Measurements from ENCODE around the gene PIH1D2.
"Not testable (repeated sequence)": the region's sequence is repeated elsewhere in the genome, so short reads cannot be mapped to it uniquely, and the experiment has no call there.

The PIH1D2 gene

GRCh38 chr11:112050721-112051120 lies 23.1 kb downstream of the PIH1D2 start:
- DNase-seq: no peak

GRCh38 chr11:112049777-112050176 lies 24.0 kb downstream of the PIH1D2 start:
- no peak for DNase-seq

- not testable (repeated sequence) for DNase-seq
These were observed 25.6 kb downstream of the PIH1D2 start for GRCh38 chr11:112048256-112048655.

DNA sequence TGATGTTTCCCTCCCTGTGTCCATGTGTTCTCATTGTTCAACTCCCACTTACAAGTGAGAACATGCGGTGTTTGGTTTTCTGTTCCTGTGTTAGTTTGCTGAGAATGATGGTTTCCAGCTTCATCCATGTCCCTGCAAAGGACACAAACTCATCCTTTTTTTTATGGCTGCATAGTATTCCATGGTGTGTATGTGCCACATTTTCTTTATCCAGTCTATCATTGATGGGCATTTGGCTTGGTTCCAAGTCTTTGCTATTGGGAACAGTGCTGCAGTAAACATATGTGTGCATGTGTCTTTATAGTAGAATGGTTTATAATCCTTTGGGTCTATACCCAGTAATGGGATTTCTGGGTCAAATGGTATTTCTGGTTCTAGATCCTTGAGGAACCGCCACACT lies 27.2 kb downstream of the PIH1D2 start:
- DNase-seq: not testable (repeated sequence)

GRCh38 chr11:112044961-112045360 lies 28.9 kb downstream of the PIH1D2 start:
- no peak for DNase-seq

- no peak for DNase-seq
These were observed 30.9 kb downstream of the PIH1D2 start for GRCh38 chr11:112042961-112043304.

DNA sequence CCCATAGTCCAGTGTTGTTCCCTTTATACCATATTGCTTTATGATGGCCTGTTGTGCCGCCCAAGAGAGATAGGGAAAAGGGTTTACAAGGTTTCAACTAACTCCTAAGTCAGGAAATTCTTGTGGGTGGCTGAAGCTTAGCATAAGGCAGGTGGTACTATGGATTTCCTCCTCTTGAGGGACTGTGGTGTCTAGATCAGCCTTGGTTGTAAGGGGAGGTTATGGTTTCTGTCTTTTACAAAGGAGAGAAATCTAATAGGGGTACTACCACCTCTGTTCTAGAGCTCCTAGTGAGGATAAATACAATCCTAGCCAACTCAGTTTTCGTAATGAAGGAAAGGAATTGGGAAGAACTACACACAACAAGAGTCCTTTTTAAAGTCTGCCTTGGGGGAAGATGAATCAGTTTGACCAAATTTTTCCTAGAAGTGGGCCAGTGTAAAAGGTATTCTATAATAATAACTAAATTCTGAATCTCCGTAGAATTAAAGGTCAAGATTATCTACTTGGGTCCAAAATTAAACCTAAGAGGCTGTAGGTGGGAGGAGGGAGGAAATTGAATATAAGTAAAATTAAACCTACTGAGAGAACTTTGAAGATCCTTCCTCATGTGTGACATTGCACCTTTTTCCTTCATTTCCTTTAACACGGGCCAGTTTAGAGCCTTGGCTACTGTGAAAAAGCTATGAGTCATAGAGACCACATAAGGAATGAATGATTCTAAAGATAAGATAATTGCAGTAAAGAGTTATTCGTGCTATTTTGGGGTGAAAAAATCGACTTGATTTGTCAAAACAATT lies 31.5 kb downstream of the PIH1D2 start:
- DNase-seq: no peak

DNA sequence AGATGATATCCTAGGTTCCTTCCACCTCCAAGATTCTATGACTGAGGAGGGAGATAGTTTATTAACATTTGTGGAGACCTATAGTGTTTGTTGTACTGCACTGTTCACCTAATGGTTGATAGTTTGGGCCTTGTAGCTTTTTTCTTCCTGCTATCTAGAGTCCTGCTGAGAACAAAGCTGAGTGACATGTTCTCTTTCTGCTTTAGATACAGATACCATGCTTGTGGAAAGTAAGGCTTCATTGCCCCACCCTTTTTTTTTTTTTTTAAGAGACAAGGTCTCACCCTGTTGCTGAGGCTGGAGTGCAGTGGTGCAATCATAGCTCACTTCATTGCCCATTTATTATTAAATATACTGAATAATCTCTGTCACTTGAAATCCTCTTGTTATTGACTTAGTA lies 36.3 kb downstream of the PIH1D2 start:
- DNase-seq: no peak

- no peak for DNase-seq
These were observed 39.9 kb downstream of the PIH1D2 start for GRCh38 chr11:112033902-112034301.

DNA sequence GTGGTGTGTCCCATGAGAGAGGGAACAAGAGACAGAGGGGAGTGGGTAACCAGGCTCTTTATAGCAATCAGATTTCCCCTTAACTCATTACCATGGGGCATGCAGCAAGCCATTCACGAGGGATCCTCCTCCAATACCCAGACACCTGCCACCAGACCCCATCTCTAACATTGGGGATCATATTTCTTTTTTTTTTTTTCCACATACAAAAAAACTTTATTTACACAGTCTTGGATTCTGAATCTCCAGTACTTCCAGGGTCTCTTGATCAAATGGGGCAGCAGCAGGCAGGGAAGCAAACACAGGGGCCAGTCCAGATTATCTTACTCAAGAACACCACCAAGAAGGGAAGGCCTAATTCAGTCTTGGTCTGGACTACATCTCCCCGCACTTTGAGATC lies 44.4 kb downstream of the PIH1D2 start:
- no peak for DNase-seq

GRCh38 chr11:112026784-112027410 lies 46.9 kb downstream of the PIH1D2 start:
- DNase-seq: not testable (repeated sequence)

DNA sequence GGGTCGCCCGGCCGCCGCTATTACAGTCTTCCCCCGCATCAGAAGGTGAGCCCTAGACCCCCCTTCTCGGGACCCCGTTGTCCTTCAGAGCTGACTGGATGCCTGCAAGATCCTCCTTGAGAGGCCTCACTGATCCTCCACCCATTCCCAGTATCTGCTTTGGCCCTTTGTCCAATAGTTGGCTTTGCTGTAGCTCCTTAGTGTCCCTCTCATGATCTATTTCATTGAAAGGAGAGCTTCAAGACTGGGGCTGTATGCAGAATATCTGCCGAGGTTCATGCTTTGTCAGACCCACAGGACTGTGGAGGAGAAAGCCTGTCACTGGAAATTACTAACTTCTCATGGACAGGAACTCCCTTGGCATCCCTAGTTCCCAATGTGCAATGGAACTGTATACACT lies 48.1 kb downstream of the PIH1D2 start:
- no peak for DNase-seq

DNA sequence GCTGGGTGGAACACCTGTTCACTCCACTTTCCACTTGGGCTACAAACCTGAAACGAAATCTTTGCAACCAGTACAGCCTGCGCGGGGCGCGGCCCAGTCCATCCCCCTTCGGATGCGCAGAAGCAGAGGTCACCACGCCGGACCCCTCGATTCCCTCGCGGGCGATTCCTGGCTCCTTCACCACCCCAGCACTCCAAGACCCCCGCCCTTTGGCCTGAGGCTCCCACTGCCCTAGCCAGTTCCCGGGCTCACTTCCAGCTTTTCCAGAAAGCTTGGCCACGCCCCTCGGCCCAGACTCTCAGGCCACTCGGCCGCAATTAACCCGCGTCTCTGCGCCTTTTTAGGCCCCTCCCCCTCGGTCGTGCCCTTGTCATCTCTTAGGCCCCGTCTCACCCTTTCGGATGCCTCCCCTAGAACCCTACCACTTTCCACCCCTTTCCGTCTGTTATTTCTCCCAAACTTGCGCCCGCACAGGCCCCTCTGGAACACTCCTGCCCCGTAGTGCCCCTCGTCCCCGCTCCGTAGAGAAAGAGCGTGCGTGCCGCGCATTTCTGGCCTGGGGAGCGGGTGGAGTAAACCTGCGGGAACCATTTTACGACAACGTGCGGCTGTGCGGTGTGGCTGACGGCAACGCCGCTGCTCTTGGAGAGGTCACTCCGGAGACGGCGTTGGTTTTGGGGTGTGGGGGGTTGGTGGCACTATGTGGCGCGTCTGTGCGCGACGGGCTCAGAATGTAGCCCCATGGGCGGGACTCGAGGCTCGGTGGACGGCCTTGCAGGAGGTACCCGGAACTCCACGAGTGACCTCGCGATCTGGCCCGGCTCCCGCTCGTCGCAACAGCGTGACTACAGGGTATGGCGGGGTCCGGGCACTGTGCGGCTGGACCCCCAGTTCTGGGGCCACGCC lies 48.8 kb downstream of the PIH1D2 start, which contains the start of gene DLAT:
TSS of gene DLAT (plus strand) at position 636 of the 906 bp plus-strand sequence. CDS start at position 701, 65 bp downstream.
- DNase-seq: peak; percentile 83 to 92

DNA sequence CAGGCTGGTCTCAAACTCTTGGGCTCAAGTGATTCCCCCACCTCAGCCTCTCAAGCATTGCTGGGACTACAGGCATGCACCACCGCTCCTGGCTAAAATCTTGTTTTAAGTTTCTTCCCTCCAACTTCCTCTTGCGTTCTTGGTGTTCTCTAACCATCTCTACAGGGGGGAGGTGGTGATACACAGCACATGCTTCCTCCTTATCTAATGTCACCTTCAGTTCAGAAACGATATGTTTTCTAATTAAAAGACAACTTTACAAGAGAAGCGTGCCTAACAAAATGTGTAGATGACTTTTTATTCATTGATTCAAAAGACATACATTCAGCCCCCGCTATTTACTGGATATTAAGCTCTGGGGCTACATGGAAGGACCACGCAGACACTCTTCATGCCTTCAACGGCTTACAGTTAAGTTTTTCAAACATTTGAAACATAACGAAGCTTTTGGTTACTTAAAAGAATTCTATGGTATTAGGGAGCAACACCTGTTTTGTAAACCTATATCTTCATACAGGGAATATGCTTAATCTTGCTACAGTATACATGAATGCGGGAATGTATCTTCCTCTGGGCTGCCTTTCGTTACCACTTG lies 49.5 kb downstream of the PIH1D2 start:
- DNase-seq: peak in 1 of 2 experiments; percentile 45

- no peak for DNase-seq
These were observed 50.7 kb downstream of the PIH1D2 start for GRCh38 chr11:112023104-112023503.

- no peak for DNase-seq
These were observed 54.8 kb downstream of the PIH1D2 start for GRCh38 chr11:112019066-112019465.
